Panc1 (cell line): ENCODE data around the gene ZBTB33. TPM values are rescaled to one million over a fixed set of nuclear protein-coding genes. Genes with fewer than 3 reads are reported as not detected.
A peak's percentile ranks its signal among the peaks of the same experiment; 100 is the strongest.

Source experiments
- ATAC-seq: fragments of 200-7000 bp; cut with Tn5 transposase; 2 replicates; pipeline ENCODE4 v1.9.1; 2020; ENCODE audit warnings: mild to moderate bottlenecking, moderate library complexity
- BruUV-seq: library from RNA; stranded (reverse); fragments of 400-500 nt; replicated peaks from 2 replicates; lab custom pipeline; 2021; lab: Mats Ljungman, UMichigan
- CTCF ChIA-PET: fragments of 300-600 bp; sonication (Branson Sonifier 250); formaldehyde crosslinking; loops from one replicate; lab custom pipeline; 2022; ENCODE audit warnings: antibody characterized with exemption; lab: Charles Lee
- POLR2A ChIA-PET: fragments of 300-600 bp; sonication (Branson Sonifier 250); formaldehyde crosslinking; loops from one replicate; lab custom pipeline; 2022; ENCODE audit warnings: antibody characterized with exemption; lab: Charles Lee
- DNase-seq: peaks from one replicate; pipeline ENCODE4 v3.0.0-alpha.2; 2010; ENCODE audit warnings: low read depth, low spot score
- H3K27ac ChIP-seq: 2 replicates; pipeline ENCODE4 v1.5.1; 2011; ENCODE audit warnings: mild to moderate bottlenecking, low read length, inconsistent platforms
- H3K27me3 ChIP-seq: fragments of 200-500 bp; sonication (Bioruptor generic); 2 replicates; pipeline ENCODE4 v1.6.0; 2014; ENCODE audit warnings: low read length, inconsistent platforms; ENCODE audit not compliant: control insufficient read depth, insufficient read depth
- H3K36me3 ChIP-seq: fragments of 200-500 bp; sonication (Bioruptor generic); 2 replicates; pipeline ENCODE4 v1.5.1; 2014; ENCODE audit warnings: inconsistent platforms, mild to moderate bottlenecking, low read length, moderate library complexity; ENCODE audit not compliant: control insufficient read depth, insufficient read depth
- H3K4me1 ChIP-seq: 2 replicates; pipeline ENCODE4 v1.5.1; 2011; ENCODE audit warnings: inconsistent platforms, mild to moderate bottlenecking, low read length, moderate library complexity; ENCODE audit not compliant: control insufficient read depth, insufficient read depth
- H3K4me3 ChIP-seq, 2 experiments: 2 replicates each; pipeline ENCODE4 v1.5.1; 2011 to 2012; ENCODE audit warnings: low read depth in 2 of 2, low read length in 2 of 2, mild to moderate bottlenecking in 2 of 2, inconsistent platforms in 1 of 2, moderate library complexity in 1 of 2
- H3K9me3 ChIP-seq: fragments of 200-500 bp; sonication (Bioruptor generic); 2 replicates; pipeline ENCODE4 v1.5.1; 2014; ENCODE audit warnings: low read depth, mild to moderate bottlenecking, inconsistent platforms, low read length, moderate library complexity; ENCODE audit not compliant: control insufficient read depth, insufficient read depth
- CTCF ChIP-seq: fragments of 450-650 bp; IDR thresholded peaks from 2 replicates; pipeline ENCODE4 v1.5.1; 2017; ENCODE audit warnings: mild to moderate bottlenecking
- POLR2AphosphoS5 ChIP-seq: IDR thresholded peaks from 2 replicates; pipeline ENCODE4 v1.6.1; 2012; ENCODE audit warnings: mild to moderate bottlenecking, low read depth, low read length, moderate library complexity
- REST ChIP-seq, 2 experiments: IDR thresholded peaks; 2 replicates each; pipeline ENCODE4 v1.6.1; 2011 to 2012; ENCODE audit warnings: low read depth in 2 of 2, control low read depth in 1 of 2, low read length in 1 of 2, mild to moderate bottlenecking in 1 of 2, moderate library complexity in 1 of 2; ENCODE audit not compliant: insufficient read depth in 1 of 2
- SIN3A ChIP-seq: IDR thresholded peaks from 2 replicates; pipeline ENCODE4 v1.6.1; 2012; ENCODE audit warnings: low read depth, mild to moderate bottlenecking, low read length, moderate library complexity, borderline replicate concordance; ENCODE audit not compliant: insufficient read depth
- TCF7L2 ChIP-seq: IDR thresholded peaks from 2 replicates; pipeline ENCODE4 v1.6.1; 2011; ENCODE audit warnings: mild to moderate bottlenecking, low read depth, low read length, inconsistent platforms
- in situ Hi-C: cut with HindIII; loops from 2 replicates; pipeline ENCODE4 v1.10.0; 2016; ENCODE audit warnings: low sequenced_read_pairs, low pct_unique_long_range_greater_than_20kb
- intact Hi-C: fragments of 100-400 bp; cut with micrococcal nuclease; formaldehyde crosslinking; loops from one replicate; pipeline ENCODE4 v1.10.0; 2022; ENCODE audit not compliant: unreplicated experiment
- total RNA-seq: library from RNA; stranded (reverse); gene quantifications from one replicate; pipeline ENCODE4 v1.2.1, GENCODE V29; 2021; ENCODE audit not compliant: unreplicated experiment

ZBTB33 gene
- total RNA-seq, 1 experiment from 2014 or later: 21.5 TPM

GRCh38 chrX:120205816-120206753 is 44.5 kb upstream of the ZBTB33 start:
- H3K9me3 ChIP-seq: no peaks in the 10 kb centered on the region
- intact Hi-C loops: no loop called here
- CTCF ChIA-PET: no interaction called here
- H3K36me3 ChIP-seq: no peaks in the 10 kb centered on the region
- DNase-seq: no peak
- no peak for ATAC-seq
- H3K27ac ChIP-seq: no peak overlapping the region
- no peaks in the 10 kb centered on the region for H3K4me1 ChIP-seq
- peaks cover 14% of the 10 kb centered on the region for H3K27me3 ChIP-seq
- no peak for TF ChIP-seq TCF7L2
- TF ChIP-seq CTCF: no peak
- TF ChIP-seq POLR2AphosphoS5: no peak
- TF ChIP-seq REST (IDR thresholded peaks at IDR 0.05; ENCODE audit: insufficient read depth in 1 of 2, low read depth in 2 of 2, low read length in 1 of 2): no peak
- no peak for TF ChIP-seq SIN3A
- no TSS peak for BruUV-seq
- no peak overlapping the region for H3K4me3 ChIP-seq
- POLR2A ChIA-PET: no interaction called here
- in situ Hi-C loops: no loop called here

- ChIA-PET CTCF (no interaction called here), POLR2A (no interaction called here)
- peaks cover 9% of the 10 kb centered on the region for H3K27me3 ChIP-seq
- ATAC-seq (0 out of 2 replicates have a peak, but pooled peaks have one; percentile 38), DNase-seq (no peak)
- BruUV-seq: no TSS peak
- H3K27ac ChIP-seq: no peak overlapping the region
- H3K36me3 ChIP-seq: no peaks in the 10 kb centered on the region
- in situ Hi-C loops (no loop called here), intact Hi-C loops (no loop called here)
- H3K9me3 ChIP-seq: no peaks in the 10 kb centered on the region
- TF ChIP-seq SIN3A (no peak), CTCF (no peak; the same call in 1 of the 2 replicates), TCF7L2 (no peak), POLR2AphosphoS5 (no peak), REST (IDR thresholded peaks at IDR 0.05; ENCODE audit: insufficient read depth in 1 of 2, low read depth in 2 of 2, low read length in 1 of 2) (no peak)
- no peak overlapping the region for H3K4me3 ChIP-seq
- no peaks in the 10 kb centered on the region for H3K4me1 ChIP-seq
Measured at GRCh38 chrX:120207009-120207605, 43.5 kb upstream of the ZBTB33 start.
